Caco-2 (cell line): ENCODE results near the gene H1-8. TPM values are rescaled to one million over a fixed set of nuclear protein-coding genes. Genes with fewer than 3 reads are reported as not detected.
"Not testable (repeated sequence)": the region's sequence is repeated elsewhere in the genome, so short reads cannot be mapped to it uniquely, and the experiment has no call there.

ENCODE experiments used
- BruUV-seq: library from RNA; stranded (reverse); fragments of 400-500 nt; replicated peaks from 2 replicates; lab custom pipeline; 2021; lab: Mats Ljungman, UMichigan
- CTCF ChIA-PET: fragments of 300-600 bp; sonication (Branson Sonifier 250); formaldehyde crosslinking; loops from one replicate; lab custom pipeline; 2022; ENCODE audit warnings: antibody characterized with exemption; lab: Charles Lee
- POLR2A ChIA-PET: fragments of 300-600 bp; sonication (Branson Sonifier 250); formaldehyde crosslinking; loops from one replicate; lab custom pipeline; 2022; ENCODE audit warnings: antibody characterized with exemption; lab: Charles Lee
- DNase-seq, 2 experiments: peaks; one replicate each; pipeline versions ENCODE4 v3.0.0 to v3.0.0-alpha.2; 2020 to 2022
- H3K27me3 ChIP-seq: replicated peaks from 2 replicates; pipeline ENCODE4 v1.6.0; 2011; ENCODE audit warnings: low read length; ENCODE audit not compliant: control insufficient read depth, insufficient read depth
- H3K36me3 ChIP-seq: 2 replicates; pipeline ENCODE4 v1.5.1; 2011; ENCODE audit warnings: low read length; ENCODE audit not compliant: control insufficient read depth, insufficient read depth
- H3K4me1 ChIP-seq: fragments of 250-450 bp; sonication (Bioruptor Pico); 2 replicates; pipeline ENCODE4 v1.5.1; 2020; ENCODE audit warnings: mild to moderate bottlenecking
- H3K4me3 ChIP-seq: 2 replicates; pipeline ENCODE4 v1.5.1; 2011; ENCODE audit warnings: low read depth, mild to moderate bottlenecking, control low read depth, low read length
- H3K9me3 ChIP-seq: fragments of 250-450 bp; sonication (Bioruptor Pico); 2 replicates; pipeline ENCODE4 v1.5.1; 2020; ENCODE audit warnings: mild to moderate bottlenecking, moderate library complexity
- H3K27ac Mint-ChIP-seq: one replicate; pipeline ENCODE4 v1.8.0; 2022; ENCODE audit warnings: mixed read lengths; ENCODE audit not compliant: unreplicated experiment
- H3K27me3 Mint-ChIP-seq: one replicate; pipeline ENCODE4 v1.8.0; 2022; ENCODE audit warnings: mixed read lengths; ENCODE audit not compliant: insufficient read depth, unreplicated experiment
- H3K36me3 Mint-ChIP-seq: one replicate; pipeline ENCODE4 v1.8.0; 2022; ENCODE audit warnings: mild to moderate bottlenecking, mixed read lengths; ENCODE audit not compliant: insufficient read depth, unreplicated experiment
- H3K4me1 Mint-ChIP-seq: one replicate; pipeline ENCODE4 v1.8.0; 2022; ENCODE audit warnings: low read depth, mixed read lengths; ENCODE audit not compliant: unreplicated experiment
- H3K4me3 Mint-ChIP-seq: one replicate; pipeline ENCODE4 v1.8.0; 2022; ENCODE audit warnings: mild to moderate bottlenecking, moderate library complexity, mixed read lengths; ENCODE audit not compliant: unreplicated experiment
- H3K9me3 Mint-ChIP-seq: one replicate; pipeline ENCODE4 v1.8.0; 2022; ENCODE audit warnings: mixed read lengths; ENCODE audit not compliant: unreplicated experiment
- intact Hi-C: fragments of 100-400 bp; cut with micrococcal nuclease; formaldehyde crosslinking; loops from one replicate; pipeline ENCODE4 v1.10.0; 2022; ENCODE audit not compliant: unreplicated experiment
- total RNA-seq: library from RNA; stranded (reverse); gene quantifications from 2 replicates; pipeline ENCODE4 v1.2.3, GENCODE V29; 2022
- TF ChIP-seq, protein P1 (sequence below), 2 experiments: fragments of 200-600 bp in 1 of 2; IDR thresholded peaks; 1 replicate in 1 of 2; 2 replicates in 1 of 2; pipeline versions ENCODE4 v1.5.1 to v1.8.0; 2011 to 2022; ENCODE audit warnings: antibody characterized with exemption in 1 of 2, control low read depth in 1 of 2, inconsistent platforms in 1 of 2, low read depth in 1 of 2, low read length in 1 of 2, mild to moderate bottlenecking in 1 of 2, moderate library complexity in 1 of 2; ENCODE audit not compliant: insufficient read depth in 1 of 2, severe bottlenecking in 1 of 2, unreplicated experiment in 1 of 2

H1-8 gene
- total RNA-seq, 1 experiment from 2014 or later: not detected

DNA sequence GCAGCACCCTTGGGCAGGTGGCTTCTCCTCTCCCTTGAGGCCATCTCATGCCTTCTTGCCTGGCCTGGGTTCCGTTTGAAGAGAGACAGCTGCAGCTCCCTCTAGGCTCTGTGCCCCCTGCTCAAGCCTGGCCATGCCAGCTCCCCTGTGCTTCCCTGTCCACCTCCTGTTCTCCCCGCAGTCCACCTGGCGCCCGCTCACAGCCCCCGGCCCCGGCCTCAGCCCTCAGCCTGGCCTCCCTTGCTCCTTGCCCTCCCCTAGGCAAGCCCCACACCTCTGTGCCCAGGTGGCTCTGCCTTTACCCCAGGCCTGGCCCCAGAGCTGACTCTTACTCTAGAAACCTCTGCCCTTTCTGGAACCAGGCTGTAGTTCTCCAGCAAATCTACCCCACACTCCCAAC, 28.4 kb upstream of the H1-8 start:
- Mint-ChIP-seq H3K4me1 (no peaks in the 10 kb centered on the region), H3K4me3 (no peak overlapping the region), H3K27me3 (no peaks in the 10 kb centered on the region), H3K9me3 (no peaks in the 10 kb centered on the region), H3K27ac (no peak overlapping the region), H3K36me3 (peaks cover 6% of the 10 kb centered on the region)
- no peaks in the 10 kb centered on the region for H3K27me3 ChIP-seq
- H3K36me3 ChIP-seq: no peaks in the 10 kb centered on the region; the same call in 1 of the 2 replicates
- TF ChIP-seq, protein P1, sequence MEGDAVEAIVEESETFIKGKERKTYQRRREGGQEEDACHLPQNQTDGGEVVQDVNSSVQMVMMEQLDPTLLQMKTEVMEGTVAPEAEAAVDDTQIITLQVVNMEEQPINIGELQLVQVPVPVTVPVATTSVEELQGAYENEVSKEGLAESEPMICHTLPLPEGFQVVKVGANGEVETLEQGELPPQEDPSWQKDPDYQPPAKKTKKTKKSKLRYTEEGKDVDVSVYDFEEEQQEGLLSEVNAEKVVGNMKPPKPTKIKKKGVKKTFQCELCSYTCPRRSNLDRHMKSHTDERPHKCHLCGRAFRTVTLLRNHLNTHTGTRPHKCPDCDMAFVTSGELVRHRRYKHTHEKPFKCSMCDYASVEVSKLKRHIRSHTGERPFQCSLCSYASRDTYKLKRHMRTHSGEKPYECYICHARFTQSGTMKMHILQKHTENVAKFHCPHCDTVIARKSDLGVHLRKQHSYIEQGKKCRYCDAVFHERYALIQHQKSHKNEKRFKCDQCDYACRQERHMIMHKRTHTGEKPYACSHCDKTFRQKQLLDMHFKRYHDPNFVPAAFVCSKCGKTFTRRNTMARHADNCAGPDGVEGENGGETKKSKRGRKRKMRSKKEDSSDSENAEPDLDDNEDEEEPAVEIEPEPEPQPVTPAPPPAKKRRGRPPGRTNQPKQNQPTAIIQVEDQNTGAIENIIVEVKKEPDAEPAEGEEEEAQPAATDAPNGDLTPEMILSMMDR (IDR thresholded peaks at IDR 0.05; ENCODE audit: insufficient read depth in 1 of 2, low read depth in 1 of 2, low read length in 1 of 2, severe bottlenecking in 1 of 2, unreplicated experiment in 1 of 2): no peak
- CTCF ChIA-PET: no interaction called here
- H3K4me3 ChIP-seq: no peak overlapping the region
- POLR2A ChIA-PET: no interaction called here
- no TSS peak for BruUV-seq
- intact Hi-C loops: no loop called here
- H3K4me1 ChIP-seq: no peaks in the 10 kb centered on the region
- no peak for DNase-seq
- no peaks in the 10 kb centered on the region for H3K9me3 ChIP-seq

DNA sequence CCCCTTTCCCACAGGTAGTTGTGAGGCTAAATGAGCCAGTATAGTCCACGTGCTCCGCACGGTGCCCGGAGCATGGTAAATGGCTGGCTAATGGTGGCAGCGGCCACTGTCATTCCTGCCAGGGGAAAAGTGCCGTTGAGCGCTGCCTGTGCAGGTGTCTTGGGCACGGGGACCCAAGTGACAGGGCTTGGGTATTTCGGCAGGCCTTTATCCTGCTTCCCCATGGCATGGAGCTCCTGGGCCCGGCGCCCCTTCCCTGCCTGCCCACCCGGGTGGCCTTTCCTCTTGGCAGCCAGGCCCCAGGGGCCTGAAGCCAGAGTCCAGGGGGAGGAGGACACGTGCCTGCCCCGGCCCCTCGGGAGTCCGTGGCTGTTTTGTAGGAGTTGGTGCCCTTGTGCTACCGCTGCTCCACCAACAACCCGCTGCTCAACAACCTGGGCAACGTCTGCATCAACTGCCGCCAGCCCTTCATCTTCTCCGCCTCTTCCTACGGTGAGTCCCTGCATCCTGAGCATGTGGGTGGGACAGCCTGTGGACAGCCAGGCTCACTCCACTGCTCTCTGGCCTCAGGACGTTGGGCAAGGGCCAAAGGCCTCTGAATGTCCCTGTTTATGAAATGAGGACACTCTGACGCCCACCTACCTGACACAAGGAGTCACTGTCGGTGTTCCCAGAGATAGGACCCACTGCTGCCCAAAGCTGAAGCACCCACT, 27.7 kb upstream of the H1-8 start:
- CTCF ChIA-PET, H3K4me3 ChIP-seq, H3K27ac Mint-ChIP-seq, POLR2A ChIA-PET, DNase-seq, H3K4me1 Mint-ChIP-seq, H3K4me3 Mint-ChIP-seq, H3K9me3 ChIP-seq, intact Hi-C loops, H3K27me3 ChIP-seq, H3K36me3 ChIP-seq, H3K27me3 Mint-ChIP-seq, H3K36me3 Mint-ChIP-seq, H3K4me1 ChIP-seq, H3K9me3 Mint-ChIP-seq, BruUV-seq: not testable (repeated sequence)

DNA sequence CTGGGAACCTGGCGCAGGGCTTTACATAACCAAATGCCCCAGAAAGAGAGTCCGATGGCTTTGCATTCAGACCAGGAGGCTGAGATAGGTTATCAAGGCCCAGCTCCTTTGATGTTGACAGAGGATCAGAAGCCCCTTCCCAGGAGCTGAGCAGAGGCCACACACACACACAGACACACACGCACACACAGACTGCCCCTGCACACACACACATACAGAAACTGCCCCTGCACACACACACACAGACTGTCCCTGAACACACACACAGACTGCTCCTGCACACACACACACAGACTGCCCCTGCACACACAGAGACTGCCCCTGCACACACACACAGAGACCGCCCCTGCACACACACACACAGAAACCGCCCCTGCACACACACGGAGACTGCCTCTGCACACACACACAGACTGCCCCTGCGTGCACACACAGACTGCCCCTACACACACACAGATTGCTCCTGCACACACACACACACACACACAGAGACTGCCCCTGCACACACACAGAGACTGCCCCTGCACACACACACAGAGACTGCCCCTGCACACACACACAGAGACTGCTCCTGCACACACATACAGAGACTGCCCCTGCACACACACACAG, 27.0 kb upstream of the H1-8 start:
- H3K36me3 ChIP-seq, POLR2A ChIA-PET, CTCF ChIA-PET, H3K9me3 Mint-ChIP-seq, H3K4me1 ChIP-seq, H3K27ac Mint-ChIP-seq, H3K36me3 Mint-ChIP-seq, intact Hi-C loops, BruUV-seq, H3K27me3 Mint-ChIP-seq, H3K4me1 Mint-ChIP-seq, H3K4me3 Mint-ChIP-seq, H3K4me3 ChIP-seq, H3K9me3 ChIP-seq, H3K27me3 ChIP-seq, DNase-seq: not testable (repeated sequence)

DNA sequence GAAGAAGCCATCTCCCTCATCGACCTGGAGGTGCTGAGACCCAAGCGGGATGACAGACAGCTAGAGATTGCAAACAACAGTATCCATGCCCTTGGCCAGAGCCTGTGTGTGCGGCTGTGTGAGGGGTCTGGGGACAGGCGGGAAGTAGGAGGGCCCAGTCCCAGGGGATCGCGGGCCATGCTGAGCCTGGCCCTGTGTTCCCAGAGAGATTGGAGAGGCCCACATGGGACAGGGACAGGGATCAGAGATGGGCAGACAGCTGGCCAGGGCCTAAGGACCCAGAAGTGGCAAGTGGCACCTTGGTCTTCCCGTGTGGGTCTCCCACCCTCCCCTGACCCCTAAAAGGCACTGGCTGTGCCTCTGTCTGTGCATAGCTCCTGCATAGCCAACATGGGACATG, 25.5 kb upstream of the H1-8 start:
- TF ChIP-seq, protein P1 (IDR thresholded peaks at IDR 0.05; ENCODE audit: insufficient read depth in 1 of 2, low read depth in 1 of 2, low read length in 1 of 2, severe bottlenecking in 1 of 2, unreplicated experiment in 1 of 2): no peak
- DNase-seq: no peak
- Mint-ChIP-seq H3K36me3 (peaks cover 6% of the 10 kb centered on the region), H3K9me3 (no peaks in the 10 kb centered on the region), H3K27me3 (no peaks in the 10 kb centered on the region), H3K27ac (no peak overlapping the region), H3K4me3 (no peak overlapping the region), H3K4me1 (no peaks in the 10 kb centered on the region)
- Histone ChIP-seq H3K4me1 (no peaks in the 10 kb centered on the region), H3K9me3 (no peaks in the 10 kb centered on the region), H3K36me3 (no peaks in the 10 kb centered on the region; the same call in 1 of the 2 replicates), H3K27me3 (no peaks in the 10 kb centered on the region), H3K4me3 (no peak overlapping the region)
- ChIA-PET POLR2A (no interaction called here), CTCF (no interaction called here)
- BruUV-seq: no TSS peak
- intact Hi-C loops: no loop called here
